Hematopoietic multipotent progenitor cell treated with erythropoietin and hydrocortisone succinate and interleukin-3 and kit ligand, for 4 days (in vitro differentiated cells): ENCODE results near the gene HOXB5.

ENCODE experiments used
- DNase-seq: peaks from one replicate; pipeline ENCODE4 v3.0.0-alpha.2; 2015

The HOXB5 gene

GRCh38 chr17:48615963-48616716 lies 22.6 kb upstream of the HOXB5 start:
- no peak for DNase-seq

- DNase-seq, result no peak
These were observed 21.7 kb upstream of the HOXB5 start, which contains the start of gene HOXB8 for GRCh38 chr17:48615047-48615962. HOXB8 (minus strand) TSS chr17:48615292; CDS start chr17:48614704, 588 bp downstream.

- peak; percentile 54 for DNase-seq
These were observed 20.5 kb upstream of the HOXB5 start for GRCh38 chr17:48613862-48614694.

- DNase-seq, result peak; percentile 70
These were observed 19.5 kb upstream of the HOXB5 start for GRCh38 chr17:48612854-48613691.

GRCh38 chr17:48612456-48612853 lies 18.9 kb upstream of the HOXB5 start:
- no peak for DNase-seq

- DNase-seq, result no peak
These were observed 18.3 kb upstream of the HOXB5 start for GRCh38 chr17:48611681-48612455.

- no peak for DNase-seq
These were observed 17.6 kb upstream of the HOXB5 start for GRCh38 chr17:48611213-48611612.

GRCh38 chr17:48610282-48611211 lies 17.0 kb upstream of the HOXB5 start, which contains the start of gene HOXB7:
HOXB7 (minus strand) TSS chr17:48611017; CDS start chr17:48610918, 99 bp downstream.
- DNase-seq, result peak; percentile 64

GRCh38 chr17:48609759-48610281 lies 16.2 kb upstream of the HOXB5 start:
- no peak for DNase-seq

- DNase-seq, result no peak
These were observed 15.5 kb upstream of the HOXB5 start for GRCh38 chr17:48609033-48609432.

- DNase-seq, result no peak
These were observed 14.9 kb upstream of the HOXB5 start for GRCh38 chr17:48608494-48608834.

GRCh38 chr17:48606892-48607614 lies 13.5 kb upstream of the HOXB5 start:
- DNase-seq, result no peak

GRCh38 chr17:48605991-48606891 lies 12.7 kb upstream of the HOXB5 start:
- no peak for DNase-seq

- no peak for DNase-seq
These were observed 11.9 kb upstream of the HOXB5 start for GRCh38 chr17:48605409-48605919.

GRCh38 chr17:48604770-48605329 lies 11.3 kb upstream of the HOXB5 start, which contains the start of gene HOXB6:
HOXB6 (minus strand) TSS chr17:48604986; CDS start chr17:48598150, 6,836 bp downstream.
- DNase-seq, result no peak

GRCh38 chr17:48603959-48604769 lies 10.6 kb upstream of the HOXB5 start:
- no peak for DNase-seq
